ENCODE measurements around the gene FCHSD1. TPM values are rescaled to one million over a fixed set of nuclear protein-coding genes. Genes with fewer than 3 reads are reported as not detected.

Gene FCHSD1
- total RNA-seq, 1 experiment from 2014 or later = 23.1 TPM

DNA sequence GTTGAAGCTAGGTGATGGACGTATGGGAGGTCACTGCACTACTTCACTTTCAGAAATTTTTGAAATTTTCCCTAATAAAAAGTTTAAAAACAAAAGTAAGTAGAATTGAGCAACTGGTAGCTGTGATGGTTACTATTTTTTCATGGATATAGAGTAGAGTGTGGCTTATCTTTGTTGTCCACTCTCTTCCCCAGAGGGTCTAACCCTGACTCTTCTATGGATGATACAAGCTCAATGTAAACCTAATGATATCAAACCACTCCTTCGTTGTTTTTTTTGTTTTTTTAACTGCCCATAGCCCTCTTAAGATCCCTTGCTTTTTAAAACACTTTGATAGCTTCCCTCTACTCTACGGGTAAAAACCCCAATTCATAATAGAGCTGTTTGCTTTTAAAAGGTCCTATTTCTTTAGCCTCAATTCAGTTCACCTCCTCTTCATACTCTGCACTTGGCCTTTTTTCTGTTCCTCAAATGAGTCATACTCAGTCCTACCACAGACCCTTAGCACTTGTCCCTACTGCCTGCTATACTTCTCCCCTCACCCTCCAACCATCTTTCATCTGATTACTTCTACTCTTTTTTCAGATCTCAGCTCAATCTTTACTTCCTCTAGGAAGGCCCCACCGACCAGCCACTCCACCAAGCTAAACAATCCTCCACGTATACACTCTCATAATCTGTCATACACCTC, 17.2 kb downstream of the FCHSD1 start:
- no peak overlapping the region for H4K5ac ChIP-seq (ENCODE audit: insufficient read length, low read depth, low read length)
- H2AFZ ChIP-seq (ENCODE audit: low read length) = no peak overlapping the region
- H2BK15ac ChIP-seq (ENCODE audit: low read depth, low read length) = no peak overlapping the region
- Mint-ChIP-seq H3K4me1 (peaks cover 18 to 23% of the 10 kb centered on the region in 2 experiments), H3K27me3 (ENCODE audit: low read depth) (peaks cover 2% of the 10 kb centered on the region), H3K4me3 (no peak overlapping the region; a peak in 1 of 5 replicates), H3K36me3 (ENCODE audit: insufficient read depth in 1 of 3, low read depth in 3 of 3) (peaks cover 10 to 30% (median 21%) of the 10 kb centered on the region in 3 experiments; a peak in 6 of 7 replicates), H3K27ac (no peak overlapping the region; a peak in 1 of 7 replicates), H3K9me3 (no peaks in the 10 kb centered on the region; a peak in 1 of 5 replicates)
- no peak overlapping the region for H3K4ac ChIP-seq (ENCODE audit: low read depth, low read length)
- peaks cover 4% of the 10 kb centered on the region; the same call in 1 of the 2 replicates for H3K4me1 ChIP-seq (ENCODE audit: insufficient read depth, low read length)
- TF ChIP-seq CTCF (conservative IDR thresholded peaks at IDR 0.05) = no peak
- H3K79me2 ChIP-seq (ENCODE audit: insufficient read depth, low read length) = peaks cover 10% of the 10 kb centered on the region; the same call in 1 of the 2 replicates
- peaks cover 10% of the 10 kb centered on the region for H3K79me1 ChIP-seq (ENCODE audit: insufficient read depth, low read depth, low read length, poor library complexity, severe bottlenecking)
- H2BK12ac ChIP-seq (ENCODE audit: insufficient read length, low read depth, low read length) = no peak overlapping the region
- H2BK120ac ChIP-seq (ENCODE audit: low read depth, low read length, poor library complexity, severe bottlenecking) = no peak overlapping the region
- 100% methylated on average over 1 of the region's 5 CpGs for WGBS (ENCODE audit: extremely low coverage, insufficient read length, low lambda C conversion rate)
- no peak overlapping the region for H2BK5ac ChIP-seq (ENCODE audit: insufficient read length, low read length)
- no peak overlapping the region for H3K18ac ChIP-seq (ENCODE audit: insufficient read length, low read depth, low read length)
- no peak overlapping the region for H3K9ac ChIP-seq (ENCODE audit: extremely low read depth, insufficient read length, low read length)
- no peak overlapping the region for H4K8ac ChIP-seq (replicated peaks; ENCODE audit: insufficient read length, low read depth, low read length)
- no peaks in the 10 kb centered on the region for H3K27me3 ChIP-seq (ENCODE audit: insufficient read depth, low read length)
- H3K9me3 ChIP-seq (ENCODE audit: control insufficient read depth, low read depth, low read length) = no peaks in the 10 kb centered on the region
- H2AK5ac ChIP-seq (ENCODE audit: insufficient read length, low read length) = no peak overlapping the region
- no peak overlapping the region for H2BK20ac ChIP-seq (ENCODE audit: low read depth, low read length, poor library complexity, severe bottlenecking)
- H3K23ac ChIP-seq (ENCODE audit: insufficient read length, low read depth, low read length) = no peak overlapping the region
- H3T11ph ChIP-seq (ENCODE audit: low read length) = no peak overlapping the region
- H3K4me2 ChIP-seq (ENCODE audit: insufficient read depth, insufficient read length, low read length) = no peak overlapping the region
- H4K91ac ChIP-seq (ENCODE audit: insufficient read length, low read depth, low read length) = no peak overlapping the region
- H3K14ac ChIP-seq (ENCODE audit: insufficient read depth, low read length) = no peak overlapping the region
- H4K20me1 ChIP-seq (ENCODE audit: control insufficient read depth, insufficient read depth, insufficient read length) = no peaks in the 10 kb centered on the region
- no peak overlapping the region for H3K56ac ChIP-seq (ENCODE audit: insufficient read length, low read depth, low read length)
- DNase-seq = no peak
- no peak overlapping the region for H3K27ac ChIP-seq (ENCODE audit: insufficient read length, low read depth, low read length)
- H3K23me2 ChIP-seq (ENCODE audit: insufficient read length, low read depth, low read length, poor library complexity, severe bottlenecking) = peaks cover 14% of the 10 kb centered on the region
